ENCODE data around the gene RABEPK. TPM values are rescaled to one million over a fixed set of nuclear protein-coding genes. Genes with fewer than 3 reads are reported as not detected.
"Not testable (repeated sequence)": the region's sequence is repeated elsewhere in the genome, so short reads cannot be mapped to it uniquely, and the experiment has no call there.

The RABEPK gene
- total RNA-seq, 1 donor from 2014 or later, result 20.4 TPM

GRCh38 chr9:125235804-125236519 lies 35.6 kb downstream of the RABEPK start:
- H3K27ac ChIP-seq, result peak overlapping the region in 1 of 2 donors; percentile 10
- H3K4me3 ChIP-seq, result peak overlapping the region; percentile 15 to 95
- H3K36me3 ChIP-seq, result peaks cover 48 to 71% of the 10 kb centered on the region in 2 donors
- H3K27me3 ChIP-seq, result no peaks in the 10 kb centered on the region
- no peak for DNase-seq (ENCODE audit: low spot score in 2 of 2)
- no peak for TF ChIP-seq CTCF (IDR thresholded peaks at IDR 0.05)
- intact Hi-C loops (cut with DNase I), result no loop called here
- no peaks in the 10 kb centered on the region for H3K9me3 ChIP-seq
- peaks cover 16 to 40% of the 10 kb centered on the region in 2 donors for H3K4me1 ChIP-seq

DNA sequence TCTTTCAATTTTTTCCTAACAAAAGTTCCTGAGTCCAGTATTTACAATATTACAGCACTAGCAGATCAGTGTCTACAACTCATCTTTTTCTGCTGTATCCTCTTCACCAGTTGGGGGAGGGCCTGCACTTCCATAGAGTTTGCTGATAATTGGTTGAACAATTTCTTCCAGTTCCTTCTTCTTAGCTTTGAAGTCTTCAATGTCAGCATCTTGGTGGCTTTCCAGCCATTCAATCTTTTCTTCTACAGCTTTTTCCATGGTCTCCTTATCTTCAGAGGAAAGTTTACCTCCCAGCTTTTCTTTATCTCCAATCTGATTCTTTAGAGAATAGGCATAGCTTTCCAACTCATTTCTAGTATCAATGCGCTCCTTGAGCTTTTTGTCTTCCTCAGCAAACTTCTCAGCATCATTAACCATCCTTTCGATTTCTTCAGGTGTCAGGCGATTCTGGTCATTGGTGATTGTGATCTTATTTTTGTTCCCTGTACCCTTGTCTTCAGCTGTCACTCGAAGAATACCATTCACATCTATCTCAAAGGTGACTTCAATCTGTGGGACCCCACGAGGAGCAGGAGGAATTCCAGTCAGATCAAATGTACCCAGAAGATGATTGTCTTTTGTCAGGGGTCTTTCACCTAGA lies 36.3 kb downstream of the RABEPK start:
- H3K27me3 ChIP-seq; H3K27ac ChIP-seq; intact Hi-C loops (cut with DNase I); DNase-seq (ENCODE audit: low spot score in 2 of 2); H3K9me3 ChIP-seq: not testable (repeated sequence)
- peak overlapping the region; percentile 15 to 95 for H3K4me3 ChIP-seq
- H3K36me3 ChIP-seq, result peaks cover 42 to 65% of the 10 kb centered on the region in 2 donors
- TF ChIP-seq CTCF (IDR thresholded peaks at IDR 0.05), result peak in 1 of 3 experiments; percentile 5
- H3K4me1 ChIP-seq, result peaks cover 16 to 40% of the 10 kb centered on the region in 2 donors

DNA sequence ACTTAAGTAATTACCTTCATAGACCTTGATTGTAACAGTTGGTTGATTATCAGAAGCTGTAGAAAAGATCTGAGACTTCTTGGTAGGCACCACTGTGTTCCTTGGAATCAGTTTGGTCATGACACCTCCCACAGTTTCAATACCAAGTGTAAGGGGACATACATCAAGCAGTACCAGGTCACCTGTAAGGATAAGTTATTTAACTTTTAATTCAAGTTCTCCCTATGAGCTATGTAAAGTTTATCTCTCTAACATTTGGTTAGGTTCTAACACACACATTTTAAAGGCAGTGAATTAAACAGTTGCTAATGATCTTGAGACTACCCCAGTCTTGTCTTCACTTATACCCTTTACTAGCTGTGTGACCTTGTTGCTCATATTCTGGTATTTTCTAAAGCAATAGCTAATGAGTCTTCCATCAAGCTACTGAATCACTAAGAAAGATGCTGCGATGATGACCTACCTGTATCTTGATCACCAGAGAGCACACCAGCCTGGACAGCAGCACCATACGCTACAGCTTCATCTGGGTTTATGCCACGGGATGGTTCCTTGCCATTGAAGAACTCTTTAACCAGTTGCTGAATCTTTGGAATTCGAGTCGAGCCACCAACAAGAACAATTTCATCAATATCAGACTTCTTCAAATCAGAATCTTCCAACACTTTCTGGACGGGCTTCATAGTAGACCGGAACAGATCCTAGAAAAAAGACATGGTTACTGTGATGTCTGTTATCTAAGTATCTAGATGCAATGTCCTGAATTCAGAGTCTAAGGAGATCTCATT lies 38.0 kb downstream of the RABEPK start:
- peaks cover 16 to 44% of the 10 kb centered on the region in 2 donors for H3K4me1 ChIP-seq
- intact Hi-C loops (cut with DNase I), result no loop called here
- no peak for DNase-seq (ENCODE audit: low spot score in 2 of 2)
- no peak overlapping the region for H3K27ac ChIP-seq
- peaks cover 36 to 57% of the 10 kb centered on the region in 2 donors for H3K36me3 ChIP-seq
- no peaks in the 10 kb centered on the region for H3K27me3 ChIP-seq
- TF ChIP-seq CTCF (IDR thresholded peaks at IDR 0.05), result no peak
- H3K9me3 ChIP-seq, result no peaks in the 10 kb centered on the region
- H3K4me3 ChIP-seq, result peak overlapping the region; percentile 79 to 95

DNA sequence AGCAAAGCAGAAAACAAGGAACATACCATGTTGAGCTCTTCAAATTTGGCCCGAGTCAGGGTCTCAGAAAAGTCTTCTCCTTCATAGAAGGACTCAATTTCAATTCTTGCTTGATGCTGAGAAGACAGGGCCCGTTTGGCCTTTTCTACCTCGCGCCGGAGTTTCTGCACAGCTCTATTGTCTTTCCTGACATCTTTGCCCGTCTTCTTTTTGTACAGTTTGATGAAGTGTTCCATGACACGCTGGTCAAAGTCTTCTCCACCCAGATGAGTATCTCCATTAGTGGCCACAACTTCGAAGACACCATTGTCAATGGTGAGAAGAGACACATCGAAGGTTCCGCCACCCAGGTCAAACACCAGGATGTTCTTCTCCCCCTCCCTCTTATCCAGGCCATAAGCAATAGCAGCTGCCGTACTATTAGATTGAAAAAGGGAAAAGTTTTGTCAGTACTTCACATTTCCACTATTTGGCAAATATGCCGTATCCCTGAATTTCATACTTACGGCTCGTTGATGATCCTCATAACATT lies 38.6 kb downstream of the RABEPK start:
- intact Hi-C loops (cut with DNase I), result no loop called here
- H3K36me3 ChIP-seq, result peaks cover 36 to 50% of the 10 kb centered on the region in 2 donors
- no peaks in the 10 kb centered on the region for H3K9me3 ChIP-seq
- peaks cover 16 to 44% of the 10 kb centered on the region in 2 donors for H3K4me1 ChIP-seq
- H3K27ac ChIP-seq, result no peak overlapping the region
- no peak for TF ChIP-seq CTCF (IDR thresholded peaks at IDR 0.05)
- H3K27me3 ChIP-seq, result no peaks in the 10 kb centered on the region
- H3K4me3 ChIP-seq, result peak overlapping the region; percentile 79 to 95
- no peak for DNase-seq (ENCODE audit: low spot score in 2 of 2)
